IMR-90 (cell line): ENCODE measurements around the gene RYR2. TPM values are rescaled to one million over a fixed set of nuclear protein-coding genes. Genes with fewer than 3 reads are reported as not detected.

Source experiments
- ATAC-seq: fragments of 200-7000 bp; cut with Tn5 transposase; 2 replicates; pipeline ENCODE4 v1.9.1; 2020; ENCODE audit warnings: low read depth, mild to moderate bottlenecking, moderate library complexity
- BruUV-seq: library from RNA; stranded (reverse); fragments of 400-500 nt; replicated peaks from 2 replicates; lab custom pipeline; 2021; lab: Mats Ljungman, UMichigan
- CTCF ChIA-PET: fragments of 300-600 bp; formaldehyde crosslinking; extraction: SDS; loops from one replicate; lab custom pipeline; 2021; ENCODE audit warnings: antibody characterized with exemption; lab: Yijun Ruan, JAX
- POLR2A ChIA-PET: fragments of 300-600 bp; sonication (Branson Sonifier 250); formaldehyde crosslinking; loops from one replicate; lab custom pipeline; 2022; ENCODE audit warnings: antibody characterized with exemption; ENCODE audit not compliant: unreplicated experiment; lab: Charles Lee
- DNase-seq: peaks from one replicate; pipeline ENCODE4 v3.0.0; 2013
- H2AFZ ChIP-seq: replicated peaks from 2 replicates; pipeline ENCODE3; 2013; ENCODE audit warnings: low read length, mild to moderate bottlenecking; ENCODE audit not compliant: poor library complexity
- H2AK5ac ChIP-seq: 2 replicates; pipeline ENCODE4 v1.6.1; 2013; ENCODE audit warnings: low read depth, low read length, inconsistent platforms
- H2AK9ac ChIP-seq: replicated peaks from 2 replicates; pipeline ENCODE3; 2013; ENCODE audit warnings: mild to moderate bottlenecking, low read depth, low read length, moderate library complexity; ENCODE audit not compliant: poor library complexity
- H2BK120ac ChIP-seq: 2 replicates; pipeline ENCODE4 v1.6.1; 2013; ENCODE audit warnings: low read depth, low read length, inconsistent platforms
- H2BK15ac ChIP-seq: 3 replicates; pipeline ENCODE4 v1.6.1; 2013; ENCODE audit warnings: low read depth, low read length, inconsistent platforms
- H2BK20ac ChIP-seq: 2 replicates; pipeline ENCODE4 v1.6.1; 2013; ENCODE audit warnings: low read depth, mild to moderate bottlenecking, inconsistent platforms, low read length, moderate library complexity
- H2BK5ac ChIP-seq: 2 replicates; pipeline ENCODE4 v1.6.1; 2013; ENCODE audit warnings: mild to moderate bottlenecking, low read depth, low read length, inconsistent platforms; ENCODE audit not compliant: poor library complexity, severe bottlenecking
- H3K14ac ChIP-seq: replicated peaks from 2 replicates; pipeline ENCODE4 v1.6.1; 2013; ENCODE audit warnings: low read depth, low read length, inconsistent platforms
- H3K18ac ChIP-seq: 2 replicates; pipeline ENCODE4 v1.6.1; 2013; ENCODE audit warnings: low read depth, low read length, control low read depth
- H3K23ac ChIP-seq: 2 replicates; pipeline ENCODE4 v1.6.1; 2013; ENCODE audit warnings: low read depth, low read length, inconsistent platforms
- H3K27ac ChIP-seq: 2 replicates; pipeline ENCODE4 v1.5.1; 2013; ENCODE audit warnings: mild to moderate bottlenecking, control low read depth, low read length; ENCODE audit not compliant: insufficient read depth
- H3K27me3 ChIP-seq: 2 replicates; pipeline ENCODE4 v1.6.1; 2013; ENCODE audit warnings: low read length; ENCODE audit not compliant: control insufficient read depth, insufficient read depth
- H3K36me3 ChIP-seq: 2 replicates; pipeline ENCODE4 v1.6.1; 2013; ENCODE audit warnings: low read length, mixed read lengths; ENCODE audit not compliant: control insufficient read depth, insufficient read depth
- H3K4ac ChIP-seq: 2 replicates; pipeline ENCODE4 v1.6.1; 2013; ENCODE audit warnings: low read depth, low read length, inconsistent platforms
- H3K4me1 ChIP-seq: 2 replicates; pipeline ENCODE4 v1.6.1; 2013; ENCODE audit warnings: low read length, mixed read lengths; ENCODE audit not compliant: control insufficient read depth, insufficient read depth
- H3K4me2 ChIP-seq: 2 replicates; pipeline ENCODE4 v1.6.1; 2013; ENCODE audit warnings: low read depth, mild to moderate bottlenecking, control low read depth, low read length, moderate library complexity
- H3K4me3 ChIP-seq: 2 replicates; pipeline ENCODE4 v1.5.1; 2013; ENCODE audit warnings: low read depth, mild to moderate bottlenecking, control low read depth, low read length, moderate library complexity; ENCODE audit not compliant: insufficient read depth
- H3K56ac ChIP-seq: 2 replicates; pipeline ENCODE4 v1.6.1; 2013; ENCODE audit warnings: low read length, inconsistent platforms; ENCODE audit not compliant: insufficient read depth; ENCODE audit errors: extremely low read depth
- H3K79me1 ChIP-seq, 2 experiments: 2 replicates each; pipeline ENCODE4 v1.6.1; 2013; ENCODE audit warnings: low read length in 2 of 2, inconsistent platforms in 1 of 2, low read depth in 1 of 2
- H3K9ac ChIP-seq: 2 replicates; pipeline ENCODE4 v1.6.1; 2013; ENCODE audit warnings: low read depth, low read length, control low read depth
- H3K9me1 ChIP-seq: 2 replicates; pipeline ENCODE4 v1.6.1; 2013; ENCODE audit warnings: low read length, inconsistent platforms; ENCODE audit not compliant: insufficient read depth
- H3K9me3 ChIP-seq: 2 replicates; pipeline ENCODE4 v1.6.1; 2013; ENCODE audit warnings: low read length; ENCODE audit not compliant: control insufficient read depth, insufficient read depth
- H4K20me1 ChIP-seq: 2 replicates; pipeline ENCODE4 v1.6.1; 2013; ENCODE audit warnings: low read length, inconsistent platforms; ENCODE audit not compliant: insufficient read depth
- H4K5ac ChIP-seq: 2 replicates; pipeline ENCODE4 v1.6.1; 2013; ENCODE audit warnings: mild to moderate bottlenecking, low read depth, low read length, control low read depth
- H4K8ac ChIP-seq, 2 experiments: 2 replicates each; pipeline ENCODE4 v1.6.1; 2013; ENCODE audit warnings: low read depth in 2 of 2, low read length in 2 of 2, control low read depth in 1 of 2, inconsistent platforms in 1 of 2
- H4K91ac ChIP-seq: 2 replicates; pipeline ENCODE4 v1.6.1; 2013; ENCODE audit warnings: low read depth, low read length, inconsistent platforms; ENCODE audit not compliant: insufficient read depth
- CHD1 ChIP-seq: IDR thresholded peaks from 2 replicates; pipeline ENCODE4 v1.6.1; 2012; ENCODE audit warnings: low read depth, low read length, improper control_type of control experiment
- MXI1 ChIP-seq: IDR thresholded peaks from 2 replicates; pipeline ENCODE4 v1.6.1; 2012; ENCODE audit warnings: low read depth, mild to moderate bottlenecking, low read length, moderate library complexity, borderline replicate concordance
- RFX5 ChIP-seq: IDR thresholded peaks from 2 replicates; pipeline ENCODE4 v1.8.0; 2012; ENCODE audit warnings: low read depth, mild to moderate bottlenecking, low read length, moderate library complexity
- WGBS, 2 experiments: methylation state at CpG; one replicate each; pipeline versions ENCODE4 v1.1.5 to v1.1.7; 2013; ENCODE audit warnings: missing lambda C conversion rate in 2 of 2; ENCODE audit not compliant: insufficient read length in 1 of 2; ENCODE audit errors: extremely low coverage in 2 of 2; 5-methylcytosine and 5-hydroxymethylcytosine counted together
- dilution Hi-C: fragments of 300-500 bp; cut with HindIII; formaldehyde crosslinking; loops from one replicate; pipeline ENCODE4 v1.14.3; 2018; ENCODE audit warnings: low sequenced_read_pairs; ENCODE audit not compliant: unreplicated experiment
- in situ Hi-C: fragments of 300-500 bp; cut with MboI; formaldehyde crosslinking; loops from 3 replicates; pipeline ENCODE4 v1.14.3; 2019; ENCODE audit warnings: low sequenced_read_pairs, inconsistent platforms, mixed read lengths
- intact Hi-C: fragments of 100-400 bp; cut with micrococcal nuclease; formaldehyde crosslinking; loops from 2 replicates; pipeline ENCODE4 v1.10.0; 2022
- polyA plus RNA-seq, 3 experiments: library from polyadenylated mRNA; depleted of rRNA; stranded (reverse); fragments of >200 nt; gene quantifications; 2 replicates each; pipeline ENCODE4 v1.2.3, GENCODE V29; 2012; ENCODE audit warnings: low replicate concordance in 1 of 3
- total RNA-seq: library from RNA; depleted of rRNA; stranded (reverse); fragments of >200 nt; gene quantifications from 2 replicates; pipeline ENCODE4 v1.2.3, GENCODE V29; 2012
- TF ChIP-seq, protein P1 (sequence below): fragments of 150-350 bp; IDR thresholded peaks from 2 replicates; pipeline ENCODE4 v1.6.1; 2016; ENCODE audit warnings: low read depth, mild to moderate bottlenecking, low read length, moderate library complexity, borderline replicate concordance

The RYR2 gene
- total and polyA plus RNA-seq, 2 of the 4 experiments (the other 2 are of a cell fraction) = not detected

DNA sequence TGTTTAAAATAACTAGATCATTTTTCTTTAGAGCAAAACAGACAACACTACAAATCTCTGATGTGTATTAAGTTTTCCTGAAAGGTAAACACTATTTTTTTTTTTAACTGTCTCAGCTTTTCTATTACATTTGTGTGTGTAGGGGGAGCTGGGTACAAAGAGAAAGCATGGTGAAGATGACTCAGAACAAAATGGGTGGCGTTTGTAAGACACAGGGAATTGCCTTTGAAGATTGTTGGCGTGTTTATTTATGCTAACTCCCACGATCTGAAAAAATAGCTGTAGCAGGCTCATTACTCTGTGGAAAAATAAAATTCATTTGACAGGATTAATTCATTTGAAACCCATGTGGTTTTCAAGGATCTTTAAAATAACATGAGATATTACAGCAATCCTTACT, 285.1 kb downstream of the RYR2 start:
- Histone ChIP-seq H2AK5ac (no peak overlapping the region), H3K27me3 (no peaks in the 10 kb centered on the region), H2AFZ (no peak overlapping the region), H3K9ac (no peak overlapping the region), H4K5ac (no peak overlapping the region), H4K91ac (no peak overlapping the region), H3K4me1 (no peaks in the 10 kb centered on the region), H2AK9ac (no peak overlapping the region), H3K56ac (no peak overlapping the region), H3K36me3 (no peaks in the 10 kb centered on the region), H3K27ac (no peak overlapping the region), H3K14ac (no peak overlapping the region), H3K79me1 (no peaks in the 10 kb centered on the region), H3K4me2 (no peak overlapping the region), H3K4ac (no peak overlapping the region), H3K9me3 (0 out of 2 replicates have a peak, but pooled peaks cover 2% of the 10 kb centered on the region), H2BK120ac (no peak overlapping the region), H3K9me1 (no peaks in the 10 kb centered on the region), H4K8ac (no peak overlapping the region), H2BK15ac (no peak overlapping the region), H4K20me1 (no peaks in the 10 kb centered on the region), H3K23ac (no peak overlapping the region), H2BK20ac (no peak overlapping the region), H2BK5ac (no peak overlapping the region), H3K4me3 (no peak overlapping the region), H3K18ac (no peak overlapping the region)
- WGBS, 2 experiments = no CpG with 5 or more reads among the region's 3 CpGs
- BruUV-seq = no TSS peak
- intact Hi-C loops = no loop called here
- ChIA-PET CTCF (no interaction called here), POLR2A (no interaction called here)
- DNase-seq (no peak), ATAC-seq (no peak)
- in situ Hi-C loops = no loop called here
- TF ChIP-seq CHD1 (no peak), MXI1 (no peak), RFX5 (no peak)
- TF ChIP-seq, protein P1, sequence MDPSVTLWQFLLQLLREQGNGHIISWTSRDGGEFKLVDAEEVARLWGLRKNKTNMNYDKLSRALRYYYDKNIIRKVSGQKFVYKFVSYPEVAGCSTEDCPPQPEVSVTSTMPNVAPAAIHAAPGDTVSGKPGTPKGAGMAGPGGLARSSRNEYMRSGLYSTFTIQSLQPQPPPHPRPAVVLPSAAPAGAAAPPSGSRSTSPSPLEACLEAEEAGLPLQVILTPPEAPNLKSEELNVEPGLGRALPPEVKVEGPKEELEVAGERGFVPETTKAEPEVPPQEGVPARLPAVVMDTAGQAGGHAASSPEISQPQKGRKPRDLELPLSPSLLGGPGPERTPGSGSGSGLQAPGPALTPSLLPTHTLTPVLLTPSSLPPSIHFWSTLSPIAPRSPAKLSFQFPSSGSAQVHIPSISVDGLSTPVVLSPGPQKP = no peak
- dilution Hi-C loops = no loop called here
